Stimulated activated effector memory CD8-positive, alpha-beta T cell treated with anti-CD3 and anti-CD28 coated beads, Interleukin-12 subunit alpha, Interleukin-12 subunit beta, amount 100 ng/mL, for 72 hours (primary cell): Measurements from ENCODE around the gene HES7.

Experiments used
- ATAC-seq: fragments of 150-1000 bp; cut with Tn5 transposase; 2 replicates; pipeline ENCODE4 v1.10.0; 2021
- DNase-seq, 2 donors: peaks; one replicate each; pipeline ENCODE4 v3.0.0; 2021 to 2022; ENCODE audit warnings: low spot score in 2 of 2
- H3K27ac Mint-ChIP-seq: one replicate; pipeline ENCODE4 v1.8.0; 2022; ENCODE audit warnings: mild to moderate bottlenecking, mixed read lengths
- H3K36me3 Mint-ChIP-seq: one replicate; pipeline ENCODE4 v1.8.0; 2022; ENCODE audit warnings: mild to moderate bottlenecking, mixed read lengths
- H3K4me1 Mint-ChIP-seq: one replicate; pipeline ENCODE4 v1.8.0; 2022; ENCODE audit warnings: mixed read lengths
- H3K4me3 Mint-ChIP-seq: one replicate; pipeline ENCODE4 v1.8.0; 2022; ENCODE audit warnings: mild to moderate bottlenecking, mixed read lengths
- H3K9me3 Mint-ChIP-seq: one replicate; pipeline ENCODE4 v1.8.0; 2022; ENCODE audit warnings: mixed read lengths

The HES7 gene

GRCh38 chr17:8141045-8141444 lies 17.1 kb upstream of the HES7 start:
- no peak overlapping the region for H3K4me3 Mint-ChIP-seq

GRCh38 chr17:8140065-8141029 lies 16.4 kb upstream of the HES7 start:
- Mint-ChIP-seq H3K4me1 (no peaks in the 10 kb centered on the region), H3K36me3 (no peaks in the 10 kb centered on the region), H3K9me3 (no peaks in the 10 kb centered on the region), H3K27ac (peak overlapping the region; percentile 73), H3K4me3 (no peak overlapping the region)
- no peak for ATAC-seq
- DNase-seq, result no peak

More at GRCh38 chr17:8141045-8141444, 17.1 kb upstream of the HES7 start:
- Mint-ChIP-seq H3K9me3 (no peaks in the 10 kb centered on the region), H3K27ac (peak overlapping the region; percentile 73), H3K4me1 (peaks cover 3% of the 10 kb centered on the region), H3K36me3 (no peaks in the 10 kb centered on the region)
- DNase-seq, result no peak
- no peak for ATAC-seq

GRCh38 chr17:8138672-8139371 lies 14.9 kb upstream of the HES7 start:
- no peak overlapping the region for H3K4me3 Mint-ChIP-seq
- no peaks in the 10 kb centered on the region for H3K9me3 Mint-ChIP-seq
- H3K4me1 Mint-ChIP-seq, result no peaks in the 10 kb centered on the region
- H3K27ac Mint-ChIP-seq, result no peak overlapping the region
- peaks cover 6% of the 10 kb centered on the region for H3K36me3 Mint-ChIP-seq
- DNase-seq, result peak; percentile 96 to 100
- peak; percentile 95 for ATAC-seq

DNA sequence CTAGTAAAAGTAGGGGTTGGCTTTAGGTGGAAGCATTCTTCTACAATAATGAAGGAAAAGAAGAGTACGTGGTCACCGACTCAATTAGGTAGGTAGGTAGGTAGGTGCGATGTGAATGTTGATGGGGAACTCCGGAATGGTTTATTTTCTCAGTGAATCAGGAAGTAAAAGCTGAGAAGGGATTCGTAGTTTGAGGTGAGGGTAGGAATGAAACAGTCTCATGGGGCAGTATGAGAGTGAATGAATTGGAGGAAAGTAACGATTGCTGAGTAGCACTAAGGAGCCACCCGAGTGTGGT lies 14.4 kb upstream of the HES7 start:
- H3K36me3 Mint-ChIP-seq, result peaks cover 6% of the 10 kb centered on the region
- no peak for ATAC-seq
- H3K4me3 Mint-ChIP-seq, result no peak overlapping the region
- H3K9me3 Mint-ChIP-seq, result no peaks in the 10 kb centered on the region
- no peak overlapping the region for H3K27ac Mint-ChIP-seq
- DNase-seq, result no peak
- no peaks in the 10 kb centered on the region for H3K4me1 Mint-ChIP-seq

GRCh38 chr17:8137645-8138373 lies 13.9 kb upstream of the HES7 start:
- H3K4me3 Mint-ChIP-seq, result no peak overlapping the region
- no peak overlapping the region for H3K27ac Mint-ChIP-seq
- no peak for ATAC-seq

DNA sequence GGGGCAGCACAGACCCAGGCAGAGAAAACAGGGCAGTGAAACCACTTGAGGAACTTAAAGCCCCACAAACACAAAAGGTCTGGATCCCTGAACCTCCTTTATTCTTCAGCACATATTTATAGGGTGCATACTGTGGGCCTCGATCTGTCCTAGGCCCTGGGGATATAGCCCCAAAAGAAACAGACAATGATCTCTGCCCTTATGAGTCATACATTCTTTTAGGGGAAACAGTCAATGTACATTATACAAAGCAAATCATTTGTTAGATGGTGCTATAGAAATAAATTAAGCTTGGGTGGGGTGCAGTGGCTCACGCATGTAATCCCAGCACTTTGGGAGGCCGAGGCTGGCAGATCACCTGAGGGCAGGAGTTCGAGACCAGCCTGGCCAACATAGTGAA lies 10.0 kb upstream of the HES7 start:
- Mint-ChIP-seq H3K4me3 (no peak overlapping the region), H3K4me1 (no peaks in the 10 kb centered on the region), H3K9me3 (no peaks in the 10 kb centered on the region), H3K36me3 (peaks cover 6% of the 10 kb centered on the region), H3K27ac (no peak overlapping the region)
- no peak for ATAC-seq
- DNase-seq, result no peak

More at GRCh38 chr17:8137645-8138373, 13.9 kb upstream of the HES7 start:
- DNase-seq, result no peak
- H3K4me1 Mint-ChIP-seq, result no peaks in the 10 kb centered on the region
- H3K9me3 Mint-ChIP-seq, result no peaks in the 10 kb centered on the region
- peaks cover 6% of the 10 kb centered on the region for H3K36me3 Mint-ChIP-seq

DNA sequence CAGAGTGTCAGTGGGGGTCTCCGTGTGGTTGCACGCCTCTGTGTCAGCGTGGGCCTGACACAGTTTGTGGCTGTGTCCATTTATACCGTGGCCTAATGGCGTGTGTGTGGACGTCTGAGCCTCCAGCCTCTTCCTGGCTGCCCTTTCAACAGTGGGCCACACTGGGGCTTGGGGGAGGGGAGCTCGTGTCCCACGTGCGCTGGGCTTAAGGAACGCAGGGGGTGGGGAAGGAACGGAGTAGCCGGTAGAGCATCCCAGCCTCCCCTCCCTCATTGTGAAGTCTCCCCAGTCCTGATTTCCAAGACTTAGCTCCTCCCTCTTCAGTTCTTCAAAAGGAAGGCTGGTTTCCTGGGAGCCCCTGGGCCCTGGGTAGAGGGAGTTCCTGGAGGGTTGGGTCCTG lies 9.5 kb upstream of the HES7 start:
- DNase-seq, result no peak
- H3K4me1 Mint-ChIP-seq, result no peaks in the 10 kb centered on the region
- H3K27ac Mint-ChIP-seq, result no peak overlapping the region
- peaks cover 6% of the 10 kb centered on the region for H3K36me3 Mint-ChIP-seq
- H3K4me3 Mint-ChIP-seq, result no peak overlapping the region
- no peaks in the 10 kb centered on the region for H3K9me3 Mint-ChIP-seq
- ATAC-seq, result no peak

DNA sequence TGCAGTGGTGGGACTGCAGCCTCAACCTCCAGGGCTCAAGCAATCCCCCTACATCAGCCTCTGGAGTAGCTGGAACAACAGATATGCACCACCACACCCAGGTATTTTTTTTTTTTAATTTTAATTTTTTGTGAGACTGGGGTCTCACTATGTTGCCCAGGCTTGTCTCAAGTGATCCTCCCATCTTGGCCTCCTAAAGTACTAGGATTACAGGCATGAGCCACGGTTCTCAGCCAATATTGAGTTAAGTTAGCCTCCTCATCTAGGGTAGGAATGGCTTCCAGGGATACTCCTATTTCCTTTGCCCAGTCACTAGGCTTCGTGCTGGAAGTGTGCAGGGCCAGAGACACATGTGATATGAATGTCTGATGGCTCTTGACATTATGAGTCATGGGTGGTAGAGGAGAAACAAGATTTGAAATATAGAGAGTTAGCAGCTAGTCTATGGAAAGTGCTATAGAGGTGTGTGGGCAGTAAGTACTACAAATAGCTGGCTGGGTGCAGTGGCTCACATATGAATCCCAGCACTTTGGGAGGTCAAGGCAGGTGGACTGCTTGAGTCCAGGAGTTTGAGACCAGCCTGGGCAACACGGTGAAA lies 8.0 kb upstream of the HES7 start:
- DNase-seq, result no peak
- peak; percentile 87 for ATAC-seq
- H3K36me3 Mint-ChIP-seq, result peaks cover 7% of the 10 kb centered on the region
- H3K4me1 Mint-ChIP-seq, result peaks cover 5% of the 10 kb centered on the region
- H3K9me3 Mint-ChIP-seq, result no peaks in the 10 kb centered on the region
- H3K4me3 Mint-ChIP-seq, result no peak overlapping the region
- H3K27ac Mint-ChIP-seq, result no peak overlapping the region

DNA sequence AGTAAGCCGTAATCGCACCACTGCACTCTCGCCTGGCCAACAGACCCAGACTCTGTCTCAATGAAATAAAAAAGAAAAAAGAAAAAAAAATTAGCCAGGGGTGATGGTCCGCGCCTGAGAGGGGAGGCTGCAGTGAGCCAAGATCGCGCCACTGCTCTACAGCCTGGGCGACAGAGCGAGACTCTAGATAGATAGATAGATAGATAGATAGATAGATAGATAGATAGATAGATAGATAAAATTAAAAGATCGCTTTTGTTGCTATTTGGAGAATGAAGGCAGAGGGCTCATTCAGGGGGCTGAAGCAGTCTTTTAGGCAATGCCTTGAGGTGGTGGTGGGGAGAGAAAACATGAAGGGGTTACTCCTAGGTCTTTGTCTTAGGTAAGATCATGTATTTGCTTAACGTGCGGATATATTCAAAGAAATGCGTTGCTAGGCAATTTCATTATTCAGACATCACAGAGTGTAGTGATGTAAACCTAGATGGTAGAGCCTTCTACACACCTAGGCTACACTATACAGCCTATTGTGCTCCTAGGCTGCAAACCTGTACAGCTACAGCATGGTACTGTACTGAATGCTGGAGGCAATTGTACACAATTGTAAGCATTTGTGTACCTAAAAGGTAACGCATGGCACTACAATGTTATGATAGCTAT lies 4.3 kb upstream of the HES7 start:
- H3K27ac Mint-ChIP-seq, result no peak overlapping the region
- H3K4me3 Mint-ChIP-seq, result no peak overlapping the region
- H3K4me1 Mint-ChIP-seq, result peaks cover 42% of the 10 kb centered on the region
- no peaks in the 10 kb centered on the region for H3K9me3 Mint-ChIP-seq
- peaks cover 32% of the 10 kb centered on the region for H3K36me3 Mint-ChIP-seq
- DNase-seq (no peak), ATAC-seq (no peak)

- ATAC-seq (peak; percentile 63), DNase-seq (peak; percentile 45 to 78)
- Mint-ChIP-seq H3K4me3 (peak overlapping the region; percentile 82), H3K36me3 (peaks cover 37% of the 10 kb centered on the region), H3K27ac (peak overlapping the region; percentile 100), H3K9me3 (no peaks in the 10 kb centered on the region), H3K4me1 (peaks cover 53% of the 10 kb centered on the region)
These were observed 2.7 kb upstream of the HES7 start for GRCh38 chr17:8126491-8127066.

DNA sequence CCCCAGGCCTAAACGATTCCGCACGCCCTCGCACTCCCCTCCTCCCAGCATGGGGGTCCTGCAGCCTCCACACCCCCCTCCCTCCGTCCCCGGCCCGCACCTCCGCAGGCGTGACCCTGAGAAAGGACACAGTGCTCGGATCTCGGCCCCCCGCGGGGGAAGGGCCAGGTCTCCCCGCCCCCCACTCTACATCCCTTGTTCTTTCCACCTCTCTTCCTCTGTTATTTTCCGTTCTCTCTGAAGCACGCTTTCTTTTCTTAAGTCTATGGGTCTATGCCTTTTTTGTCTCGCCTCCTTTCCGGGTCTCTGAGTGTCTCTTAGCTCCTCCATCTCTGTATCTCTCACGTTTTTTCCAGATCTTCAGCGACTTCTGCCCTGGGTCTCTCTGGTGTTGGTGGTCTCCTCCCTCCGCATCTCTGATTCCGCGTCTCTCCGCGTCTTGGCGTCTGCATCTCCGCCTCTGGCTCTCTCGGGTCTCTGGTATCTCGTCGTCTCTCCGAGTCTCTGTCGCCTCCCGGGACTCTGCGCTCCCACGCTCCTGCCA lies 2.1 kb upstream of the HES7 start:
- DNase-seq (no peak), ATAC-seq (no peak)
- Mint-ChIP-seq H3K27ac (peak overlapping the region; percentile 100), H3K4me1 (peaks cover 56% of the 10 kb centered on the region), H3K4me3 (peak overlapping the region; percentile 82), H3K36me3 (peaks cover 40% of the 10 kb centered on the region), H3K9me3 (no peaks in the 10 kb centered on the region)

DNA sequence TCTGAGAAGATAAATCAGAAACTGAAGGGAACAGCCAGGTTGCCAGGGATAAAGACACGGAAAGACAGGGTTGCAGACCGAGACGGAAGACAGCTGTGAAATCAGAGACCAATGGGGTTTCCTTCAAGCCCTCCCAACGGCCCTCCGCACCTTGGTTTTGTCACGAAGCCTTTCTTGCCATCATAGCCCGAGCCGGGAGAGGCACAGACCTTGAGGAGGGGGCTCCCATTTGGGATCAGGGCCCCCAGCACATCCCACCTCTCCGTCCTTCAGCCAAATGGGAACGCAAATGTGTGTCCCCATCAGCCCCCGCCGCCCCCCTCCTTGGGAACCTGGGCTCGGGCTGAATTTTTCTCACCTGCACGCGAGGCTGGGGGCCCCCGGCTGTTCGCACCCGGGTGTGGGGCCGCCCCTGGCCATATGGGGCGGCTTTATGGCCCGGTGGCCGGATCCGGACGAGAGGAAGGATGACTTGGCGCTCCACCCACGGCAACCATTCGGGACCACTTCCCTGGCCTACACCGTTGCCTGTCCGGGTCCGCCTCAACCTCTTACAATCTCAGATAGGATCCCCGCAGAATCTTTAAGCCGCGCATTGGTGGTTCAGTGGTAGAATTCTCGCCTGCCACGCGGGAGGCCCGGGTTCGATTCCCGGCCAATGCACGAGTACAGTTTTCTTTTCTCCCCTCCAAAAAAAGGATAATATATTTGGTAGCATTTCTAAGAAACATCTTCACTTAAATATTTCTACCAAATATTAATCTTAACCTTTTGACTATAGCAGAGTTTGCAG lies 1.4 kb upstream of the HES7 start:
- Mint-ChIP-seq H3K36me3 (peaks cover 47% of the 10 kb centered on the region), H3K4me3 (peak overlapping the region; percentile 82), H3K9me3 (no peaks in the 10 kb centered on the region), H3K27ac (peak overlapping the region; percentile 100), H3K4me1 (peaks cover 63% of the 10 kb centered on the region)
- peak; percentile 43 for ATAC-seq
- peak; percentile 92 to 98 for DNase-seq

DNA sequence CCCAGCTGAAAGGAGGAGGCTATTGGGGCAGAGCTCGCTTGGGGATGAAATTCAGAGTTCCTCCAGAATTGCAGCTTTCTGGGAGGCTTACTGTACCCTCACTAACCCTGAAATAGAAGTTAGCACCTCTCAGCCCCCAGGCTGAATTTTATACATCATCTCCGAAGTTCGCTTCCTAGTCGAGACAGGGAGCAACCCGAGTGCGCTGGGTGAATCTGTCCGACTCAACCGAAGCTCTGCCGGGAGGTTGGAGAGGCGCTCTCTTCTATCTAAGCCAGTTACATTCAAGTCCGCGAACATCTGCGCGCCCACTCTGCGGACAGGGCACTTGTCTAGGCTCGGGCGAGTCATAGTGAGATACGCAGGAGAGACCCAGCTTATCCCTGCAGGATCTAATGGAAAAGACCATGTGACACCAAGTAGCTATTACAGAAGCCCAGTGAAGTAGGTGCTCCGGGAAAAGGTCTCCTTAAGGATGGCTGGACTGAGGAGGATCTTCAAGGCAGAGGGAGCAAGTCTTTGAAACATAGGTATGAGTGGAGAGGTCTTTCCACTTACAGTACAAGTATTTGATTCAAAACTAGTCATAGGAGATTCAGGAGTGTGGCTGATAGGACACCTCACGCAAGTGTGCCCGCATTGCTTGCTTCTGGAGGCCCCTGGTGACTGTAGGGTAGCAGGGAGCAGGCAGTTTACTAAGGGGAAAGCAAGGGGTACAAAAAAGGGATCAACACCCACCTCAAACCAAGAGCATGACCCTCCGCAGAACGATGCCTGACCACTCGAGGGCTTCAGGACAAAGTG lies 646 bp upstream of the HES7 start:
- no peak for DNase-seq

More for the DNA sequence above, 646 bp upstream of the HES7 start:
- H3K36me3 Mint-ChIP-seq, result peaks cover 55% of the 10 kb centered on the region
- peak; percentile 6 for ATAC-seq
- no peaks in the 10 kb centered on the region for H3K9me3 Mint-ChIP-seq
- peak overlapping the region; percentile 100 for H3K27ac Mint-ChIP-seq
- peak overlapping the region; percentile 82 for H3K4me3 Mint-ChIP-seq
- H3K4me1 Mint-ChIP-seq, result peaks cover 70% of the 10 kb centered on the region
